Nephron (organoid): ENCODE results near the gene SPDYE3.
"Not testable (repeated sequence)": the region's sequence is repeated elsewhere in the genome, so short reads cannot be mapped to it uniquely, and the experiment has no call there.

Experiments used
- H3K27ac Mint-ChIP-seq, 3 experiments: 2 replicates each; pipeline ENCODE4 v1.8.0; 2020; ENCODE audit warnings: mixed read lengths in 3 of 3, mild to moderate bottlenecking in 2 of 3, moderate library complexity in 1 of 3
- H3K27me3 Mint-ChIP-seq: 2 replicates; pipeline ENCODE4 v1.8.0; 2021; ENCODE audit warnings: low read depth, mild to moderate bottlenecking, moderate library complexity, mixed read lengths
- H3K36me3 Mint-ChIP-seq: 2 replicates; pipeline ENCODE4 v1.8.0; 2020; ENCODE audit warnings: low read depth, mixed read lengths
- H3K4me1 Mint-ChIP-seq: 2 replicates; pipeline ENCODE4 v1.8.0; 2020; ENCODE audit warnings: mixed read lengths
- H3K4me3 Mint-ChIP-seq, 3 experiments: 2 replicates each; pipeline ENCODE4 v1.8.0; 2020; ENCODE audit warnings: mild to moderate bottlenecking in 3 of 3, mixed read lengths in 3 of 3, moderate library complexity in 2 of 3
- H3K9me3 Mint-ChIP-seq: 2 replicates; pipeline ENCODE4 v1.8.0; 2020; ENCODE audit warnings: mixed read lengths
- CTCF ChIP-seq, 3 experiments: fragments of 200-600 bp; sonication (generic); IDR thresholded peaks; one replicate each; pipeline ENCODE4 v1.5.0; 2021; ENCODE audit warnings: antibody characterized with exemption in 3 of 3; ENCODE audit not compliant: unreplicated experiment in 3 of 3

SPDYE3 gene

GRCh38 chr7:100342765-100343164 is 35.3 kb downstream of the SPDYE3 start:
- H3K27me3 Mint-ChIP-seq, result no peaks in the 10 kb centered on the region
- H3K9me3 Mint-ChIP-seq, result no peaks in the 10 kb centered on the region
- peak overlapping the region in 1 of 3 experiments; percentile 11 for H3K27ac Mint-ChIP-seq
- no peaks in the 10 kb centered on the region for H3K4me1 Mint-ChIP-seq
- H3K4me3 Mint-ChIP-seq, result no peak overlapping the region
- TF ChIP-seq CTCF (IDR thresholded peaks at IDR 0.05; ENCODE audit: unreplicated experiment in 3 of 3), result no peak
- H3K36me3 Mint-ChIP-seq, result peaks cover 47% of the 10 kb centered on the region

- H3K27me3 Mint-ChIP-seq, H3K27ac Mint-ChIP-seq, H3K4me3 Mint-ChIP-seq, H3K9me3 Mint-ChIP-seq, H3K4me1 Mint-ChIP-seq: not testable (repeated sequence)
- H3K36me3 Mint-ChIP-seq, result peaks cover 55% of the 10 kb centered on the region
- TF ChIP-seq CTCF (IDR thresholded peaks at IDR 0.05; ENCODE audit: unreplicated experiment in 3 of 3), result peak in 1 of 3 experiments; percentile 48
Measured at GRCh38 chr7:100344124-100344559, 36.6 kb downstream of the SPDYE3 start.

GRCh38 chr7:100344560-100345287 is 37.2 kb downstream of the SPDYE3 start:
- peak; percentile 45 to 58 (median 47) for TF ChIP-seq CTCF (IDR thresholded peaks at IDR 0.05; ENCODE audit: unreplicated experiment in 3 of 3)
- not testable (repeated sequence) for H3K4me1 Mint-ChIP-seq, H3K4me3 Mint-ChIP-seq, H3K27me3 Mint-ChIP-seq, H3K9me3 Mint-ChIP-seq
- Mint-ChIP-seq H3K27ac (peak overlapping the region in 2 of 3 experiments; percentile 17 to 60), H3K36me3 (peaks cover 60% of the 10 kb centered on the region)

- H3K4me3 Mint-ChIP-seq, H3K27me3 Mint-ChIP-seq, H3K9me3 Mint-ChIP-seq, H3K4me1 Mint-ChIP-seq: not testable (repeated sequence)
- peak overlapping the region in 1 of 3 experiments; percentile 60 for H3K27ac Mint-ChIP-seq
- peaks cover 63% of the 10 kb centered on the region for H3K36me3 Mint-ChIP-seq
- TF ChIP-seq CTCF (IDR thresholded peaks at IDR 0.05; ENCODE audit: unreplicated experiment in 3 of 3), result peak; percentile 48 to 62 (median 50)
Measured at GRCh38 chr7:100345288-100345672, 37.8 kb downstream of the SPDYE3 start.

- no peak overlapping the region for H3K4me3 Mint-ChIP-seq
- no peak overlapping the region for H3K27ac Mint-ChIP-seq
- H3K4me1 Mint-ChIP-seq, result no peaks in the 10 kb centered on the region
- H3K27me3 Mint-ChIP-seq, result no peaks in the 10 kb centered on the region
- H3K9me3 Mint-ChIP-seq, result no peaks in the 10 kb centered on the region
- TF ChIP-seq CTCF (IDR thresholded peaks at IDR 0.05; ENCODE audit: unreplicated experiment in 3 of 3), result no peak
- peaks cover 65% of the 10 kb centered on the region for H3K36me3 Mint-ChIP-seq
Measured at GRCh38 chr7:100346921-100347320, 39.4 kb downstream of the SPDYE3 start.

GRCh38 chr7:100348805-100349204 is 41.3 kb downstream of the SPDYE3 start:
- H3K36me3 Mint-ChIP-seq, result peaks cover 56% of the 10 kb centered on the region
- no peaks in the 10 kb centered on the region for H3K27me3 Mint-ChIP-seq
- no peak overlapping the region for H3K4me3 Mint-ChIP-seq
- TF ChIP-seq CTCF (IDR thresholded peaks at IDR 0.05; ENCODE audit: unreplicated experiment in 3 of 3), result no peak
- H3K9me3 Mint-ChIP-seq, result no peaks in the 10 kb centered on the region
- no peak overlapping the region for H3K27ac Mint-ChIP-seq
- H3K4me1 Mint-ChIP-seq, result no peaks in the 10 kb centered on the region
